Suprapubic skin (tissue), 4 donors: ENCODE measurements around the gene PCK2. TPM values are rescaled to one million over a fixed set of nuclear protein-coding genes. Genes with fewer than 3 reads are reported as not detected.

Experiments used
- DNase-seq, 2 donors: peaks; one replicate each; pipeline ENCODE4 v3.0.0-alpha.2; 2019; ENCODE audit warnings: low spot score in 2 of 2
- H3K27ac ChIP-seq: fragments of 200-600 bp; sonication (generic); one replicate; pipeline ENCODE4 v1.5.1; 2019
- H3K27me3 ChIP-seq: fragments of 200-600 bp; sonication (generic); one replicate; pipeline ENCODE4 v1.5.1; 2019
- H3K36me3 ChIP-seq: fragments of 200-600 bp; sonication (generic); one replicate; pipeline ENCODE4 v1.5.1; 2019
- H3K4me1 ChIP-seq: fragments of 200-600 bp; sonication (generic); one replicate; pipeline ENCODE4 v1.5.1; 2019
- H3K4me3 ChIP-seq: fragments of 200-600 bp; sonication (generic); one replicate; pipeline ENCODE4 v1.5.1; 2019; ENCODE audit warnings: mild to moderate bottlenecking
- H3K9me3 ChIP-seq: fragments of 200-600 bp; sonication (generic); one replicate; pipeline ENCODE4 v1.5.1; 2019
- EP300 ChIP-seq: sonication (generic); formaldehyde crosslinking; IDR thresholded peaks from one replicate; pipeline ENCODE4 v1.6.1; 2017; ENCODE audit warnings: antibody characterized with exemption
- POLR2A ChIP-seq, 2 donors: fragments of 450-650 bp; IDR thresholded peaks; one replicate each; pipeline ENCODE4 v1.6.1; 2017; ENCODE audit warnings: antibody characterized with exemption in 2 of 2, mild to moderate bottlenecking in 2 of 2, moderate library complexity in 2 of 2
- POLR2AphosphoS5 ChIP-seq, 3 donors: sonication (generic); formaldehyde crosslinking; IDR thresholded peaks; one replicate each; pipeline ENCODE4 v1.6.1; 2017; ENCODE audit warnings: antibody characterized with exemption in 3 of 3
- WGBS: methylation state at CpG from one replicate; pipeline ENCODE4 v1.1.5; 2018; 5-methylcytosine and 5-hydroxymethylcytosine counted together
- total RNA-seq, 4 donors: library from RNA; depleted of rRNA; stranded (reverse); fragments of >200 nt; gene quantifications; one replicate each; pipeline ENCODE4 v1.1.0, GENCODE V29; 2016
- TF ChIP-seq, protein P1 (sequence below), 2 donors: fragments of 200-600 bp in 1 of 2; fragments of 450-650 bp in 1 of 2; sonication (generic) in 1 of 2; IDR thresholded peaks; one replicate each; pipeline ENCODE4 v1.5.1; 2016 to 2019; ENCODE audit warnings: antibody characterized with exemption in 2 of 2, mild to moderate bottlenecking in 1 of 2, moderate library complexity in 1 of 2

Gene PCK2
- total RNA-seq, 4 donors from 2014 or later = 9.2 to 25.1 (median 14.4) TPM

- Histone ChIP-seq H3K9me3 (no peaks in the 10 kb centered on the region), H3K4me1 (peaks cover 2% of the 10 kb centered on the region), H3K4me3 (no peak overlapping the region), H3K36me3 (peaks cover 24% of the 10 kb centered on the region), H3K27me3 (no peaks in the 10 kb centered on the region), H3K27ac (no peak overlapping the region)
- no peak for DNase-seq
- TF ChIP-seq POLR2AphosphoS5 (IDR thresholded peaks at IDR 0.05) (no peak), POLR2A (IDR thresholded peaks at IDR 0.05) (no peak), EP300 (no peak)
- TF ChIP-seq, protein P1, sequence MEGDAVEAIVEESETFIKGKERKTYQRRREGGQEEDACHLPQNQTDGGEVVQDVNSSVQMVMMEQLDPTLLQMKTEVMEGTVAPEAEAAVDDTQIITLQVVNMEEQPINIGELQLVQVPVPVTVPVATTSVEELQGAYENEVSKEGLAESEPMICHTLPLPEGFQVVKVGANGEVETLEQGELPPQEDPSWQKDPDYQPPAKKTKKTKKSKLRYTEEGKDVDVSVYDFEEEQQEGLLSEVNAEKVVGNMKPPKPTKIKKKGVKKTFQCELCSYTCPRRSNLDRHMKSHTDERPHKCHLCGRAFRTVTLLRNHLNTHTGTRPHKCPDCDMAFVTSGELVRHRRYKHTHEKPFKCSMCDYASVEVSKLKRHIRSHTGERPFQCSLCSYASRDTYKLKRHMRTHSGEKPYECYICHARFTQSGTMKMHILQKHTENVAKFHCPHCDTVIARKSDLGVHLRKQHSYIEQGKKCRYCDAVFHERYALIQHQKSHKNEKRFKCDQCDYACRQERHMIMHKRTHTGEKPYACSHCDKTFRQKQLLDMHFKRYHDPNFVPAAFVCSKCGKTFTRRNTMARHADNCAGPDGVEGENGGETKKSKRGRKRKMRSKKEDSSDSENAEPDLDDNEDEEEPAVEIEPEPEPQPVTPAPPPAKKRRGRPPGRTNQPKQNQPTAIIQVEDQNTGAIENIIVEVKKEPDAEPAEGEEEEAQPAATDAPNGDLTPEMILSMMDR (IDR thresholded peaks at IDR 0.05) = no peak
Observed at GRCh38 chr14:24126939-24127338, 32.8 kb downstream of the PCK2 start.

DNA sequence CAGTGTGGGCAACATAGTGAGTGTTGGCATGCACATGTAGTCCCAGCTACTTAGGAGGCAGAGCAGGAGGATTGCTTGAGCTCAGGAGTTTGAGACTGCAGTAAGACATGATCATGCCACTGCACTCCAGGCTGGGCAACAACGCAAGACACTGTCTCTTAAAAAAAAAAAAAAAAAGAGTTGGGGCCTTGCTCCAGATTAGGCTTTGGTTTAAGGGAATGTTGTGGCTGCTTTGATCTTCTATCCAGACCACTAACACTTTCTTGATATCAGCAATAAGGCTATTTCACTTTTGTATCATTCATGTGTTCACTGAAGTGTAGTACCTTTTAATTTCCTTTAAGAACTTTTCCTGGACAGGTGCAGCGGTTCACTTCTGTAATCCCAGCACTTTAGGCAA, 33.6 kb downstream of the PCK2 start:
- Histone ChIP-seq H3K4me3 (no peak overlapping the region), H3K27me3 (no peaks in the 10 kb centered on the region), H3K36me3 (peaks cover 17% of the 10 kb centered on the region), H3K27ac (no peak overlapping the region), H3K4me1 (peaks cover 9% of the 10 kb centered on the region), H3K9me3 (no peaks in the 10 kb centered on the region)
- 82% methylated on average over 2 of the region's 2 CpGs for WGBS
- DNase-seq = no peak
- TF ChIP-seq POLR2AphosphoS5 (IDR thresholded peaks at IDR 0.05) (no peak), POLR2A (IDR thresholded peaks at IDR 0.05) (no peak), EP300 (no peak)
- TF ChIP-seq, protein P1 (IDR thresholded peaks at IDR 0.05) = no peak

DNA sequence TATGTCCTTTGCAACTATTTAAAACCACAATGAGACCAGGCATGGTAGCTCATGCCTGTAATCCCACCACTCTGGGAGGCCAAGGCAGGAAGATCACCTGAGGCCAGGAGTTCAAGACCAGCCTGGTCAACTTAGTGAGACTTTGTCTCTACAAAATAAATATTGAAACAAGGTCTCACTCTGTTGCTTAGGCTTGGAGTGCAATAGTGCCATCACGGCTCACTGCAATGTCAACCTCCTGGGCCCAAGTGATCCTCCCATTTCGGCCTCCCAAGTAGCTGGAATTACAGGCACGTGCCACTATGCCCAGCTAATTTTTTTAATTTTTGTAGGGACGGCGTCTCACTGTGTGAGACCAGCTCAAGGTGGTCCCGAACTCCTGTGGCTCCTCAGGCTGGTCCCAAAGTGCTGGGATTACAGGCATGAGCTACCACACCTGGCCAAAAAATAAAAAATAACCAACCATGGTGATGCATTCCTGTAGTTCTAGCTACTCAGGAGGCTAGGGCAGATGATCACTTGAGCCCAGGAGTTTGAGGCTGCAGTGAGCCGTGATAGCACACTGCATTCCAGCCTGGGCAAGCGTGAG, 35.4 kb downstream of the PCK2 start:
- DNase-seq = no peak
- H3K4me1 ChIP-seq = peaks cover 11% of the 10 kb centered on the region
- WGBS = 98% methylated on average over 8 of the region's 8 CpGs

DNA sequence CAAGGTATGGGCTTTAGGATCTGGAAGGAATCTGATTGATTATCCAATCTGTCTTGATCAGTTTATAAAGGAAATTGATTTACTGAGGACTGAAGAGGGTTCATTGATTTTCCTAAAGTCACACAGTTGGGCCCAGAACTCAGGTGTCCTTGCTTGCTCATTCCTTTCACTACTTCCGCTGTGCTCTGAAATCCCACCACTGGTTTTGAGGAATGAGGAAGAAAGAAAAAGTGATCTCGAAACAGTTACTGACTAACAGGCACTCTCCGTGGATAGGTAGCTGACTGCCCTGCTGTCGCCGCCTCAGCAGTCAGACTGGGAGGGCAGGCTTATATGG, 36.2 kb downstream of the PCK2 start, which contains the start of gene FITM1:
Gene FITM1 (plus strand): TSS at position 280 of the 337 bp plus-strand sequence. CDS start 905 bp downstream, outside the sequence.
- Histone ChIP-seq H3K4me3 (no peak within 1 kb of the TSS), H3K36me3 (no peaks in the 10 kb centered on the region), H3K9me3 (no peaks in the 10 kb centered on the region), H3K4me1 (peaks cover 13% of the 10 kb centered on the region), H3K27me3 (no peaks in the 10 kb centered on the region), H3K27ac (peak within 1 kb of the TSS; percentile 24)
- no peak for TF ChIP-seq POLR2AphosphoS5 (IDR thresholded peaks at IDR 0.05)
- TF ChIP-seq POLR2A (IDR thresholded peaks at IDR 0.05) = no peak
- TF ChIP-seq, protein P1 (IDR thresholded peaks at IDR 0.05) = no peak
- TF ChIP-seq EP300 = no peak
- WGBS = 93% methylated on average over 5 of the region's 5 CpGs
- DNase-seq = no peak

More for the DNA sequence above, 35.4 kb downstream of the PCK2 start:
- Histone ChIP-seq H3K4me3 (no peak overlapping the region), H3K27ac (no peak overlapping the region), H3K36me3 (peaks cover 3% of the 10 kb centered on the region), H3K9me3 (no peaks in the 10 kb centered on the region), H3K27me3 (no peaks in the 10 kb centered on the region)
- TF ChIP-seq POLR2AphosphoS5 (IDR thresholded peaks at IDR 0.05) = no peak

- H3K27ac ChIP-seq = peak overlapping the region; percentile 24
- H3K9me3 ChIP-seq = no peaks in the 10 kb centered on the region
- 52% methylated on average over 4 of the region's 7 CpGs for WGBS
- peaks cover 16% of the 10 kb centered on the region for H3K4me1 ChIP-seq
- no peaks in the 10 kb centered on the region for H3K36me3 ChIP-seq
- TF ChIP-seq EP300 = no peak
- TF ChIP-seq, protein P1 (IDR thresholded peaks at IDR 0.05) = no peak
- no peak for TF ChIP-seq POLR2AphosphoS5 (IDR thresholded peaks at IDR 0.05)
- TF ChIP-seq POLR2A (IDR thresholded peaks at IDR 0.05) = no peak
- DNase-seq = no peak
- H3K27me3 ChIP-seq = no peaks in the 10 kb centered on the region
- no peak overlapping the region for H3K4me3 ChIP-seq
Observed at GRCh38 chr14:24130717-24131548, 36.8 kb downstream of the PCK2 start.
